Measurements from ENCODE around the gene NDUFS2. TPM values are rescaled to one million over a fixed set of nuclear protein-coding genes. Genes with fewer than 3 reads are reported as not detected.

The NDUFS2 gene
- total and polyA plus RNA-seq, 9 of the 15 experiments (the other 6 are each of a cell fraction or from before 2014, with no cell fraction given), result 70.0 to 176 (median 141) TPM

GRCh38 chr1:161225534-161226319 is 23.6 kb downstream of the NDUFS2 start, which contains the start of gene TOMM40L (continued):
- no peak for TF ChIP-seq CREB3 (tag; conservative IDR thresholded peaks at IDR 0.05; ENCODE audit: low read depth)
- TF ChIP-seq DLX4 (CRISPR knock-in tag; IDR thresholded peaks at IDR 0.05), result no peak
- TF ChIP-seq ARID3A (IDR thresholded peaks at IDR 0.05; ENCODE audit: borderline replicate concordance, low read depth, low read length), result peak; percentile 99
- no peak for TF ChIP-seq ZNF347 (CRISPR knock-in tag; IDR thresholded peaks at IDR 0.05; ENCODE audit: low read depth)
- TF ChIP-seq PREB (CRISPR knock-in tag; IDR thresholded peaks at IDR 0.05), result no peak
- TF ChIP-seq SMAD2 (IDR thresholded peaks at IDR 0.05; ENCODE audit: low read depth, low read length), result no peak
- TF ChIP-seq ZNF174 (CRISPR knock-in tag; IDR thresholded peaks at IDR 0.05), result no peak
- no peak for TF ChIP-seq NBN (IDR thresholded peaks at IDR 0.05; ENCODE audit: low read depth)
- TF ChIP-seq ZEB2 (IDR thresholded peaks at IDR 0.05), result no peak
- TF ChIP-seq ELK1 (CRISPR knock-in tag; IDR thresholded peaks at IDR 0.05), result no peak
- TF ChIP-seq ATF4 (CRISPR knock-in tag; IDR thresholded peaks at IDR 0.05), result no peak
- TF ChIP-seq ZNF518B (CRISPR knock-in tag; IDR thresholded peaks at IDR 0.05), result no peak
- TF ChIP-seq MAZ (CRISPR knock-in tag; conservative IDR thresholded peaks at IDR 0.05 in 1 of 2, IDR thresholded peaks at IDR 0.05 in 1 of 2), result peak in 1 of 2 experiments; percentile 47; a peak in 3 of 4 replicates
- no peak for TF ChIP-seq RNF2 (IDR thresholded peaks at IDR 0.05)
